HG02885 (cell line): ENCODE results near the gene CEP350.
"Not testable (repeated sequence)": the region's sequence is repeated elsewhere in the genome, so short reads cannot be mapped to it uniquely, and the experiment has no call there.

Experiments used
- ATAC-seq: cut with Tn5 transposase; IDR thresholded peaks from one replicate; pipeline ENCODE4 v1.9.1; 2021; ENCODE audit warnings: mild to moderate bottlenecking; ENCODE audit not compliant: unreplicated experiment, poor library complexity

Gene CEP350

DNA sequence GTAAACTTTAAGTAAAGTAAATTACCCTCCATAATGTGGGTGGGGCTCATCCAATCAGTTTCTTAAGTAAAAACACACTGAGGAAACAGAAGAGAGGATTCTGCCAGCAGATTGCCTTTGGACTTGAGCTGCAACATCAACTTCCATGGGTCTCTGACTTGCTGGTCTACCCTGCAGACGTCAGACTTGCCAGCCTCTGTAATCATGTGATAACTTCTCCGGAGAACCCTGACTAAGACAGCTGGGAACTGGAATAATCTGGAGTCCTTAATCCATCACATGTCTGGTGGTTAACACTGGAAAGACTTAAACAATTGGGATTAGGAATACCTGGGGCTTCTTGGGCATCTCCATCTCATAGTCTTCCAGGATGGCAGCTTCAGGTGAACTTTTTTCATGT is 13.2 kb upstream of the CEP350 start:
- no peak for ATAC-seq

GRCh38 chr1:179950651-179951050 is 4.0 kb upstream of the CEP350 start:
- no peak for ATAC-seq

DNA sequence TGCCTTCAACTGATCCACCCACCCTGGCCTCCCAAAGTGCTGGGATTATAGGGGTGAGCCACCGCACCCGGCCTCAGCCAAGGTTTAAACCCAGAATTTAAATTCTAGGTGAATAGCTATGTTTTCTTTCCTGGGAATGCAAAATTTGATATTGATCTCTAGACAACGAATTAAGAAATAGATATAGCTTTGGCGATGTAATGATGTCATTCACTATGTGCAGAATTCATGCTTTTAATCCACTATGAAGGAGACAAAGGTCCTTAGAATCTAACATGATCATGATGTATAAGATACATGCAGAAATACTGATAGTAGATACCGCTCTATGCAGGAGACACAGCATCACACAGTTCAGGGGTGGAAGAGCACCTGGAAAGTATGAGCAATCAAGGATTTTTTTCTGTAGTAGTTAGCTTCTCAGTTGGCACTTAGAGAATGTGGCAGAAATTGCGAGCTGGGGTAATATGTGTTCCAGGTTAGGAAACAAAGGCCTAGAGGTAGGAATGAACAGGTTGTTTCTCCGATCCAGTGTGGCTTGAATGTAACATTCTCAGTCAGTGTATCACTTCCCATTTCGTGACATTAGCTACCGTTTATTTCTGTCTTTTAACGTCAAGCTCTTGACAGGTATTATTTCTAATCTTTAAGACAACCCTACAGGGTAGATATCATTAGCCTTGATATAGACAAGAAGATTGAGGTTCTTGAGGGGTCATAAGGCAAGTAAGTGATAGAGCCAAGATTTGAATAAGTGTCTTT is 3.0 kb upstream of the CEP350 start:
- no peak for ATAC-seq

DNA sequence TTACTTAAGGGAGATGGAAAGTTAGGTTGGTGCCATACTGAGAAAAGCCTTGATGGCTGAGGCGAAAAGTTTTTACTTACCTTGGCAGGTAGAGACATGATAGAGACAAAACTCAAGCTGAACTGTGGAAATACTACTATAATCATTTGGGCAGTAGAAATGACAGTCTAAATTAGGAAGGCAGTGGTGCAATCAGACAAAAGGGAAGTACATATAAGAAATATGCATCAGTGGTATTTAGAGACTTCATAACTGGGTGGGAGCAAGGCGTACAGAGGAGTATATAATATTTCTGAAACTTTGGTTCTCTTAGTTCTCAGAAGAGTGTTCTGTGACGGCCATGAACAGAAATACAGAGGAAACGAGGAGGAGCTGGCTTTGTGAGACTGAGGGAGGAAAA is 2.4 kb upstream of the CEP350 start:
- ATAC-seq = no peak

- ATAC-seq = peak; percentile 26
These were observed 577 bp upstream of the CEP350 start for GRCh38 chr1:179953974-179954492.

DNA sequence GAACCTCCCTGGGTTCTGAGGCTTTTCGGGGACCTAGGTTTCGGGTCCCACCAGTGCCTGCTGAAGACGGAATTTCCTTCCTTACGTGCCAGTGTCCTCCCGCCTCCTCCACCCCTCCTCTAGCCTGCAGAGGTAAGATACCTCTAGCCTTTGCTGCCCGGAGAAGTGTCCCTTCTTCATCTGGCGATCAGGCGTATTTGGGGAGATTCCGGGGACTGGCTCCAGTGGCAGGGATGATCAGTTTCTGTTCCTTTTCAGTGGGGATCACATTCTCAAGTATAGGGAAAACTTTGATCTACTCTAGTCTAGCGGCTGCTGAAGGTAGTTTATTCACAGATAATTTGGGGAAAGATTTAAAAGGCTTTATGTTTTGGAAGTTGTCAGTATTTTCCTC is 674 bp downstream of the CEP350 start:
- no peak for ATAC-seq

GRCh38 chr1:179955731-179956130 is 1.1 kb downstream of the CEP350 start:
- ATAC-seq = no peak

GRCh38 chr1:179958359-179958758 is 3.7 kb downstream of the CEP350 start:
- no peak for ATAC-seq

- not testable (repeated sequence) for ATAC-seq
These were observed 7.6 kb downstream of the CEP350 start for GRCh38 chr1:179962168-179962567.

DNA sequence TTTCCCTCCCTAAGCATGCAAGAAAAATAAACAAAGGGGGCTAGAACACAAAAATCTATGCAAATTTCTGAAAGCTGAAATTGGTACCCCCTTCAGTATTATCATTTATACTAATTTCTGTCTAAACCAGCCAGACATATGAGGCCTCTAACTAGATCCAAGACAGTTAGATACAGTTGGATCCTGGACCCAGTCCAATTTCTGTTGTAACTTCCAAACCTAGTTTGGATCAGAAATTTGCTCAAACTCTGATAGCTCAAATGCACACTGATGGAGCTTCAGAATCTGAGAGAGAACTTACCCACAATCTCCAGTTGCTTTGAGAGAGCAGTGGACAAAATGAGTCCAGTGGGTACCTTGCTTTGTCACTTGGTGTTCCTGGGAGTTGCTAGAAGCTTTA is 11.9 kb downstream of the CEP350 start:
- no peak for ATAC-seq

GRCh38 chr1:179968284-179968993 is 13.8 kb downstream of the CEP350 start:
- ATAC-seq = no peak

- no peak for ATAC-seq
These were observed 14.6 kb downstream of the CEP350 start for GRCh38 chr1:179968994-179969919.

- ATAC-seq = no peak
These were observed 15.4 kb downstream of the CEP350 start for GRCh38 chr1:179969962-179970361.

DNA sequence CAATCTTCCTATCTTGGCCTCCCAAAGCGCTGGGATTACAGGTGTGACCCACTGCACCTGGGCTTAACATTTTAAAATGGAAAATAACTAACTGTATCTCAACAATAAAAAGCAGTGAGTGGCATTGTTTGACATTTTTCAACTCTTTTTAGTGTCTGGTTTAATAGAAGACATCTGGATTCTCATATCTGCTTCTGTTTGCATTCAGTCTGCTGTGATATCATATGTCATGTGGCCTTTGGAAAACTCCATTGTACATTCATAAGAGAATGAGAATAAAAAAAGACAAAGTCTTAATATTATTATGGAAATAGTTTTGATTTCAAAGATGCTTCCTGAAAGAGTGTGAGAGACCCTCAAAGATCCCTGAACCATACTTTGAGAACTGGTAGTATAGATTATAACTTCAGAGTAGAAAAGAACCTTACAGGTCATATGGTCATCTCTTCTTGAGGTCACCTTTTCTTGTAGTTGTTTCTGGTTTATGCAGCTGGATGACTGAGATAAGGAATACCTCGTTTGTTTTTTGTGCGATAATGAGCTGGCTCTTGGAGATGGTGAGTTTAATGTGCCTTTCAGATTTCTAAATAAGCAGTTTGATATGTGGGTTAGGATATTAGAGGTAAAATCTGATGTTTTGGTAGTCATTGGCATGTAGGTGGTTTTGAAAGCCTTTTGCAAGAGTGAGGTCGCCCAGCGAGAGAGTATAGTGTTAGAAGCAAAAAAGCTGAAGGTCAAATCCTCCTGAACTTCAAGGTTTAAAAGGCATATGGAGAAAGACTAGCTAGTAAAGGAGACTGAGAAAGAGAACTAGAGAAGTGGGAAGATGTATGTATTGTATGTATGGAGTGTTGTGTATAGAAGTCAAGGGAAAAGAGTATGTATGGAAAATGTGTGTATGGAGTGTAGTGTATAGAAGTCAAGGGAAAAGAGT is 17.2 kb downstream of the CEP350 start:
- ATAC-seq = no peak

- no peak for ATAC-seq
These were observed 18.8 kb downstream of the CEP350 start for GRCh38 chr1:179973198-179974110.

GRCh38 chr1:179976970-179977651 is 22.5 kb downstream of the CEP350 start:
- ATAC-seq = no peak

DNA sequence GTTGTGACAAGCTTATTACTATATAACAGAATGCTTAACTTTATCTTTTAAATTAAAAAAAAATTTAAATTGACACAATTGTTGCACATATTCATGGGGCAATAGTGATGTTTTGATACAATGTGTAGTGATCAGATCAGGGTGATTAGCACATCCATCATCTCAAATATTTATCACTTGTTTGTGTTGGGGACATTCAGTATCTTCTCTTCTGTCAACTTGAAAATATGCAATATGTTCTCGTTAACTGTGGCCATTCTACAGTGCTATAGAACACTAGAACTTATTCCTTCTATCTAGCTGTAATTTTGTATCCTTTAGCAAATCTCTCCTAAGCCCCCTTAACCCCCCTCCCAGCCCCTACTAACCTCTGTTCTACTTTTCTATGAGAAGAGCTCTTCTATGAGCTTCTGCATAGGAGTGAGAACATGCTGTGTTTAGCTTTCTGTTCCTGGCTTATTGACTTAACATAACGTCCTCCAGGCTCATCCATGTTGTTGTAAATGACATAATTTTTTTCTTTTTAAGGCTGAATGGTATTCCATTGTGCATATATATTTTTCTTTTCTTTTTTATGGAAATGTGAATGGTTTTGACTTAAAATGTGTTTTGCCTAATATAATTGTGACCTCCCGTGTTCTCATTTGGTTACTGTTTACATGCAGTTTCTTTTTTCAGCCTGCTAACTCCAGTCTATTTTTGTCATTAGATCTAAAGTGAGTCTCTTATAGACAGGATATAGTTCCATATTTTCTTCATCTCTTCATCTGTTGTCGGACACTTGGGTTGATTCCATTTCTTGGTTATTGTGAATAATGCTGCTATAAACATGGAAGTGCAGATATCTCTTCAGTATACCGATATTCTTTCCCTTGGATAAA is 23.8 kb downstream of the CEP350 start:
- ATAC-seq = no peak
